Measurements from ENCODE around the gene IST1. TPM values are rescaled to one million over a fixed set of nuclear protein-coding genes. Genes with fewer than 3 reads are reported as not detected.
"Not testable (repeated sequence)": the region's sequence is repeated elsewhere in the genome, so short reads cannot be mapped to it uniquely, and the experiment has no call there.

Gene IST1
- 403 and 436 TPM in 2 replicates for polyA plus RNA-seq (2014; cell fraction: cytosol; rRNA removed)
- 316 and 411 TPM in 2 replicates for polyA plus RNA-seq (2014; cell fraction: nucleus; rRNA removed)

DNA sequence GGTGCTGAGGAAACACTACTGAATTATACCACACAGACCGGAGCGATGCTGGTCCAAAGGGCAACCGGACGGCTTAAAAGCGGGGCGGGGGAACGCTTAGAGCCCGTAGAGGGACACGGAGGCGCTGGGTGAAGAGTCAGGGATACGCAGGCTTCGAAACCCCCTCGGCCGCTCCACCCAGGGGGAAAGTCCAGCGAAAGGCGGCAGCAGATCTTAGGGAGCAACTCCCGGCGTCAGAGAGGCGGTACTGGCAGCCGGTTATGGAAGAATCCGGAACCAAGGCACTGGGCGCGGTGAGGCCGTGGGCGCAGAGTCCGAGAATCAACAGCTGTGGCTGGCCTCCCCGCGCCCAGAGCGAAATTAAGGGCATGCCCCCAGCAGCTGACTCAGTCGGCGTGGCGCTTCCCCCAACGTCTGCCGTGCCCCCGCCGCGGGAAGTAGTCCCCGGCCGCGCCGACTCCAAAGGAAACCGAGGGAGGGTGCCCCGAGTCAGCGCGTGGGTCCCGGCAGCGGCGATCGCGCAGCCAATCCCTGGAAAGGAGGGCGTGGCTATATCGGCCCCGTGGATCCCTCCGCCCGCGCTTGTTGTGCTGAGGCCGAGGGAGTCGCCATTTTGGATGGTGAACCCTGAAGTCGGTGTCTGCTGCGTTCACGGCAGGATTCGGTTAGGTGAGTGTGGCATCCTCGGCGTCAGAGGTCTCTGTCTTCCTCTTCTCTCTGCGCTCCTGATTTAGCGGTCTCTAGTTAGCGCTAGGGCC, at the start of gene IST1:
Gene IST1 (plus strand): TSS at position 611 of the 758 bp plus-strand sequence. CDS start 20,110 bp downstream, outside the sequence.
- peak; percentile 99 for DNase-seq (ENCODE audit: low spot score)

DNA sequence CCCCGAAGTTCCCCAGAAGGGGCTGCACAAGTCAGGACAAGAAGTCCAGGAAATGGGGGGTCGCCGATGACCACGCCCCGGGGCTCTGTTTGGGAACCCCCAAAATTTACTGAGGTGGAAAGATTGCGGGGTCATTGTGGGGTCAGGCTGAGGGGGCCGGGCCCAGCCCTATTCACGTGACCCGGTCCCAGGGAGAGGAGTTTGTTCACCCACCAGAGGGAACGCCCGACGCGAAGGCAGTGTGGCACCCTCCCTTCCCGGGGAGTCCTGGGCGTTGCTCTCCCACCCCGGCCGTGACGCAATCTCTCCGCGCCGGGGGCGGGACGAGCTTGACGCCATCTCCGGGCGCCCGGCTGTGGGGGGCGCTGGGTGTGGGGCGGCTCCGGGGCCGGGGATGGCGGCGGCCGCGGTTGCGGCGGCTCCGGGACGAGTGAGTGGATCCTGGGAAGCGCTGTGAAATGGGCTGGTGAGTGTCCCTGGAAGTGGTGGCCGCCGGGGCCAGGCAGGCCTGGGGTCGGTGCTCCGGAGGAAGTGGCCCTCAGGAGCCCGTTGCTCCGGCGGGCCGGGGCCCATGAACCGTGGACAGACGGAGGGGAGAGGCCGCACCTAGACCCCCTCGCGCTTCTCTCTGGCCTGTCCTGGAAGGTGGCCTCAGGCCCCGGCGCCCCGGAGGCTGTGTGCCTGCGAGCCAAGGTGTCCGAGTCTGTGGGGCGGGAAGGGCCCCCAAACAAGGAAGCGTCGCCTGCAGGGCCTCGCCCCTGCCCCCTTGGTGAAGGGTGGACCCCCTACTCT, 49.5 kb upstream of the IST1 start, which contains the start of gene ATXN1L:
Gene ATXN1L (plus strand): TSS at position 338 of the 792 bp plus-strand sequence. CDS start 3,765 bp downstream, outside the sequence.
- peak; percentile 87 for DNase-seq (ENCODE audit: low spot score)

DNA sequence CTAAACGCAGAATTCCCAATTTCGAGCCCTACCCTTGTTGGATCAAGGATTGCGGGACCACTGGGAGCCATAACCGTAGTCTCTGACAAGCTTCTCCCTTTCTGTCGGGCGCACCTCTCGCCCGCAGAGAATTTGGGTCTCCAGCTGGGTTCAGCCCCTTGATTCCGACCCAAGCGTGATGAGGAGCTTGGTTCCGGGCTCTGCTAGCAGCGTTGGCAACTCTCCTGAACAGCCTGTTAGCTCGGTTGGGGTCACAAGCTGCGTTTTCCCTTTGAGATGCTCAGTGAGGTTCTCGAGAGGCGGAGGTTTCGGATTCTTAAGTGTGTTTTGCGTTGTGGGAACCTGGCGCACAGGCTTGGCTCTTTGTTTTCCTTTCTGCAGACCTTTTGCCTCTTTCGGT, 48.9 kb upstream of the IST1 start:
- no peak for DNase-seq (ENCODE audit: low spot score)

DNA sequence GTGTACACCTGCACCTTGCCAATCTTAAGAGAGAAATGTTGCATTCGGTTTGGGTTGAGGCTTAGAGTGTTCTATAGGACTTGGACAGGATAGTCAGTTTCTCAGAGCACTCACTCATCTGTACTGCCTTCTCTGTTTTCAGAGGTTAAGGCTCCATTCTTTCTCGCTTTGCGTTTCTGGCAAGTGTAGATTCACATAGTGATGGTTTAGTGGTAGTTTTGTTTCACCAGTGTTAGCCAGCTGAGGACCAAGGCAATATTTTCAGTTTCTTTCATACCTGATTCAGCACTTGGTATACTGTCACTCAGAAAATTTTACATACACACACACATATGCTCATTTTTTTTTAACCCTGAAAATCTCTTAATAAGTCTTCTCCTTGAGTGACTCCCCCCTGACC, 48.2 kb upstream of the IST1 start:
- DNase-seq (ENCODE audit: low spot score): no peak

DNA sequence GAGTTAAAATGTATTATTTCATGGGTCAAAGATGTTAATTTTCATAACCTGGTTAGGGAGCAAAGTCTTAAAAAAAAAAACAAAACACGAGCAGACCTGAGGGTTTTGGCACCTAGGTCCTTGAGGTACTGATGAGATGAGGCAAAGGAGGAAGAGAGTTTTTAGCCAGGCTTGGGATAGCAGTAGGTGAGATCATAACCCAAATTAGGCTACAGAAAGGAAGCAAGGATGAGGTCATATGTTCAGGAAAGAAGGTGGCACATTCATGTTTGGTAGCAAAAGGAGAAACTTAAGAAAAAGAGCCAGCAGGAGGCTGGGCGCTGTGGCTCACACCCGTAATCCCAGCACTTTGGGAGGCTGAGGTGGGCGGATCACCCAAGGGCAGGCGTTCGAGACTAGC, 46.7 kb upstream of the IST1 start:
- DNase-seq (ENCODE audit: low spot score): no peak

DNA sequence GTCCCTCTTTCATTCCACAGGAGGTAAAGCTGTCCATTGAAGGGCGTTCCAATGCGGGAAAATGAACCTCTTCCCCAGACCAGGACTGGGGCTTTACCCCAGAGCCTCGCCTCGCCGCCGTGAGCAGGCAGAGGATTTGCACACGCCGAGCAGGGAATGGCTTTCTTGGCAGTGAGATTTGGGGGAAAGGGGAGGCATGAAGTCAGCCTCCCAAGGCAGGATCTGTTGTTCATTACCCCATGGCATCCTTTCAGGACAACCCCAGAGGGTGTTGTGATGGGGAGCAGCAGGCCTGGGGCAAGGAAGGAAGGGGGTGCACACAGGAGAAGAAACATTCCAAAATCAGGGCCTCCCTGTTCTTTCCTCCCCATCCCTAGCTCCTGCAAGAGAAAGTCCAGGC, 43.6 kb upstream of the IST1 start:
- no peak for DNase-seq (ENCODE audit: low spot score)

DNA sequence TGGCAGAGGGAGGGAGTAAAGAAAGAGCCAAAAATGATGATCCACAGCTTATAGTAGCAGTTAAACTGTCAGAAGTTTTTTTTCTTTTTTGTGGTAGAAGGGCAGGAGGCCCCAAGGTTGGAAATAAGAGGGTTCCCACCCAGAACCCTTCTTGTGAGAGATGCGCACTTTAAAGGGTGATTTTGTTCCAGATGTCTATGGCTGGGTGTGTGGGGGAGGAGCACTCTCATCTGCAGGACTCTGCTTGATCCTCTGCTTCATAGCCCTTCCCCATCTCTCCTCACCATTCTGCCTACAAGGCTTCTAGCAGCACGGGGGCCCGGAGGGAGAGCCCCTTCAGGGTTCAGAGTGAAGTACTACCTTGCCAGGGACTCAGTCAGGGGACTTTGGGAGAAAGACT, 43.2 kb upstream of the IST1 start:
- DNase-seq (ENCODE audit: low spot score): no peak

DNA sequence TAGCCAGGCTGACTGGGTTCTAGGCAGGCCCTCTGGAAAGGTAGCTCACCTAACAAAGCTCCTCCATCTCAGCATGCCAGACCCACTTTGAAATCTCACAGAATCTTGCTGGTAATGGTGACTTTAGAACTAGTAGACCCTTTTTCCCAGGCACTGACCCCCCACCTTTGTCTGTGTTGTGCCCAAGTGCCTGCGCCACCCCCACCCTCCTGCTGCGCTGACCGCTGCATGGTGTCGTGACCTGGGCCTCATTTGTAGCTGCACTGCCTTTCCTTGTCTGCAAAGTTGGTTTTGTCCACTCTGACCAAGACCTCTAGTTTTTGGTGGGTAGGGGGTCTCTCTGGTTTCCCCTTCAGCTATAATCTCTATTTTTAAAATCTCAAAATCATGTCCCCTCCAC, 42.8 kb upstream of the IST1 start:
- no peak for DNase-seq (ENCODE audit: low spot score)

DNA sequence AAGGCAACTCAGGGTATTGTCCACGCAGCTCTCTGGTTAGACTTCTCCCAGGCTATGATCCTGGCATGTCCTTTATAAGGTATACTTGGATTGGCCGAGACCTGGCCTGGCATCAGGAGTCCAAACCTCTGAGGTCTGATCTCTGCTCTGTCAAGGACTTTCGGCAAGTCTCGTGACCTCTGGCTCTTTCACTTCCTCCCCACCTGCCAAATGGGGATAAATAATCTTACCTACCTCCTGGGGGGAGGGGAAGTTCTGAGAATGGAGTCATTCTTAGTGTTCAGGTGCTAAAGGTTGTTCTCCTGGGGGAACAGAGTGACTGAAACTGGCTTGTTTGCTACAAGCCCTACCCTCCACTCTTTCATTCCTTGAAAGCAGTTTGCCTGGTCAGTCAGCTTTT, 41.9 kb upstream of the IST1 start:
- no peak for DNase-seq (ENCODE audit: low spot score)

DNA sequence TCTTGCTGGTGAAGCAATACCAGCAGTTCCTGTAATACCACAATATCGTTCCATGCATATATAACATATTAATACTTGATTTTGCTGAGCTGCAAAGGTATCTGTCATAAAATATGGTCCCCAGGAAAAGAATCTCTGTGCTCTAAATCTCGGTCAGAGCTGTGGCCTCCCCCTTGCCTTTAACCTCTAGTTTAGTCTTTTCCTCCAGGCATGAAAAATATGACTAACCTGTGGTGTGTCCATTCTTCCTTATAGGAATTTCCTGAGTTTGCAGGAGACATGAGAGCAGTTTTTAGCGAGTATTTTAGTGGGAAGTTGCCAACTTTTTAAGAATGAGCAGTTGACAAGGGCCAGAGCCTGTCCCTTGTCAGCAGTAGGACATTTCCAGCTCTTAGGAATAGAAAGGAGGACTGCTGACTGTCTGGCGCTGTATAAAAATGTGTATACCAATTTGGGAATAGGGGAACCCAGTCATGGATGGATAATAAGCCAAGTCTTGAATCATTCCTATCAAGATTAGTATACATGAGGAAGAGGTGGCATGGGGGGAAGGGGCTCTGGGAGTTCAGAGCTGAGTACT, 40.9 kb upstream of the IST1 start:
- DNase-seq (ENCODE audit: low spot score): no peak

DNA sequence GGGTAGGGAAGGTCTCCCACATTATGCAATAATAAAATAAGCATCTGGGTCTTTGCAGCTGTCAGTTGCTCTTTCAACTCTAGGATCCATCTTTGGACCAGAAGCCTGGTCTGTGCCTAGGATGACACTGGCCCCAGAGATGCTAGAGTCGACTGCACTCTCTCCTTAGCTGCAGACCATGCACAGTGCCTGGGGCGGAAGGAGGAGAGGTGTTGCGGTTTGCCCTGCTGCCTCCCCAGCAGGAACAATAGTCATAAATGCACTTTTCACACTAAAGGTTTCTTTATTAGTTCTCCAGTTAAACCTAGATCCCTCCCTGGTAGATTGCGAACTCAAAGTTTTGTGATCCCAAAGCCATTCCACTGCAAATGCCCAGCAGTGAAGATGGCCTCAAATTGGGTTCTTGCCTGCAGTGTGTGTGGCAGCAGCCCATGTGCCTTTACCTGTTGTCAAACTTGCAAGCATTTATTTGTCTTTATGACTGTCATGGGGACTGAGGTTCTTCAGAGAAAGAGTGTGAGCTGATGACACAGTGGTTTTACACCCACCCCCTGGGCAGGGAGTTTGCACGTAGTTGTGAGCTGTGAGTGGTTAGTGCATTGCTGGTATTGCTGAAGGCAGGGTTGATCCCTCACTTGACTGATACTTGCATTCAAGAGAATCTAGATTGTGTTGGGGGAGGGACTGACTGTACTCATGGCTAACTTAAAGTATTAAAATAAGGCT, 39.2 kb upstream of the IST1 start:
- DNase-seq (ENCODE audit: low spot score): no peak

DNA sequence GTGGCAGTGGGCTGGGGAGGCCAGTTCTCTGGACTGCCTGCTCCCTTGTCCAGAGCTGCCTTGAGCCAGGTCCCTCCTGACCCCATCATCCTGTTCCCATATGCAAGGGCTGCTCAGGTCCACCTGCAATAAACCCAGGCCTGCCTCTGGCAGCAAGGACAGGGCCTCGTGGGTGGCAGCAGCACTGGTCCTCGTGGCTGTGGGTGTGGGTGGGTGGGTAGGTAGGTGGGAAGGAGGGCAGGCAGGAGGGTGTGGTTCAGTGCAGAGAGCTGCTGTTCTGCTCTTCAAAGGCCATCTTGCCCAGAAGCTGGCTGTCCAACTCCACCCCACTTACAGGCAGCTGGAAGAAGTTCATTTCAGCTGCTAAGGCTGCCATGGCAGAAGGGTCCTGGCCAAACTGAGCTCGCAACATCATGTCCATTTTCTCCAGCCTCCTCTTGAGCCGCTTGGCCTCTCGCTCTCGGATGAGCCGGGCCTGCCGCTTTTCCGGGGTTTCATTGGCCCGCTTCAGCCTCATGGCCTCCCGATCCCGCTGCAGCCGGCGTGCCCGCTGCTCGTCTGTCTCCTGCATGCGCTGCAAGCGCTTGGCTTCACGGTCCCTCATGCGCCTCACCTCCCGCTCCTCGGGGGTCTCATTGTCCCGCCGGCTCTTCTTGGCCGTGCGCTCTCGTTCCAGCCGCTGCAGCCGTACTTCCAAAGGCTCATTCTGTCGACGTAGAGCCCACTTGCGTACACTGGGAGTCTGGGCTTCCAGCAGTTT, 35.4 kb upstream of the IST1 start:
- no peak for DNase-seq (ENCODE audit: low spot score)

DNA sequence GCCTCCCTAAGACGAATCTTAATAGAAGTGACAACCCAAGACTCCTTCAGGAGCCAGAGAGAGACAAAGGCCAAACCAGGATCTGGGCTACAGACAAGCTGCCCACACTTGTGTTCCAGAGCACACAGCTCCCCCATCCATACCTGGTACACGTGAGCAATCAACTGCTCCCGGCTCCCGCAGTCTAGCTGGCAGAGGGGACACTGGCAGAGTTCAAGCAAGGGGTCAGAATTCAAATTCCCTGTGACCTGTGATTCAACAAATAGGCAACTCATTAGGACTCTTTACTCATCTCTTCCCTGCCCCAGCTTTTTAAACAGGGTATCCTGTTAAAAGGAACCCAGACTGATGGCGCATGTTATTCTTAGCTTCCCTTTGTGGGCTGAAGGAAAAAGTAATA, 31.3 kb upstream of the IST1 start:
- DNase-seq (ENCODE audit: low spot score): no peak

DNA sequence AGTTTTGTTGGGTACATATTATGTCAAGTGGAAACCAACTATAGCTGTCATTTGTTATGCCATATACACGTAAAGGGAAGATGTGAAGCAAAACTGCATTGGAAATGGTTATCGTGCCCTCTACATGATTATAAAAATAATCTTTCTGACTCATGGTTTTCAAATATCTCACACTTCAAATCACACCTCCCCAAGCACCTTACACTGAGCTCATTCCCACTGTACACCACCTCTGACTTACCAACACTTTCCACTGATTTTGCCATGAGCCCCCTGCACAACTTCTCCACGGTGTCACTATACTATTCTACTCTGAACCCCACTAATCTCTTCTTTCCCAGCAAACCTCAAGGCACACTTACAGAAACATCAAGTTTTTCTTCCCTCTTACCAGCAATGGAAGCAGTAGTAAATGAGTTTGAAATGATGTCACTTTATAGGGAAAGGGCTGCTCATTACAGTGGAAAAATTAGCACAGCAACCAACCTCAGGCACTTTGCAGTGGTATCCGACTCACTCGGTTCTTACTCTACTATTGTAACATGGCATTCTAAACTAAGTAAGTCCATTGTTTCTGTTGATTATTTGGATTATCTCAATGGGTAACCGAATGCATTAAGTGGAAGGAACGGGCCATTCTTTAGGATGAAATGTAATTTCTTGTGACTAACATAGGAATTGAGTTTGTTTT, 30.0 kb upstream of the IST1 start:
- no peak for DNase-seq (ENCODE audit: low spot score)

DNA sequence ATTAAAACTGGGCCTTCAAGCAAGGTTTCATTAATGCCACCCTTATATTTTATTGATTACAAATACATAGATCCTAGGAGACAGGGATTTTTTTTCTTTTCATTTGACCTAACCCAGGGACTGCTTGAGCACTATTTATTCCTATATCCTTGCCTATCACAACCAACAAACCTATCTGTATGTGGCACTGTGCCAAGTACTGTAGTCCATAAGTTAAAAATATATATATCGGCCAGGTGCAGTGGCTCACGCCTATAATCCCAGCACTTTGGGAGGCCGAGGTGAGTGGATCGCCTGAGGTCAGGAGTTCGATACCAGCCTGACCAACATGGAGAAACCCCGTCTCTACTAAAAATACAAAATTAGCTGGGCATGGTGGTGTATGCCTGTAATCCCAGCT, 28.2 kb upstream of the IST1 start:
- not testable (repeated sequence) for DNase-seq (ENCODE audit: low spot score)

DNA sequence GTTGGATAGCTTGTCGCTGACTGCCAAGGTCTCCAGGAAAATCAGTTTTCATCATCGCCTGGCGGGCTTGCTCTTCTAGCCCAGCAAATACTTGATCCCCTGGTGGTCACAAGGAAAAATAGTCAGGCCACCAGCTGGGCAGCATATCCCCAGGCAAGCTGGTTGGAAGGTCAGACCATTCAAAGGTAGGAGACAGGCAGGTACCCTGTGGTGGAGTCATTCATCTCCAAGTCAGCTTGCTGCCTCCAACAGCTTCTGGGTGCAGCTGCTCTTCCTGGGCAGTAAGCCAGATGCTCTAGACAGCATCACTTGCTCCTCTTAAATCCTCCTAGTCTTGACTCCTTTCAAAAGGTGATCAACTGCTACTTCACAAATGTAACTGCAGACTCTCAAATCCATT, 27.4 kb upstream of the IST1 start:
- DNase-seq (ENCODE audit: low spot score): no peak

DNA sequence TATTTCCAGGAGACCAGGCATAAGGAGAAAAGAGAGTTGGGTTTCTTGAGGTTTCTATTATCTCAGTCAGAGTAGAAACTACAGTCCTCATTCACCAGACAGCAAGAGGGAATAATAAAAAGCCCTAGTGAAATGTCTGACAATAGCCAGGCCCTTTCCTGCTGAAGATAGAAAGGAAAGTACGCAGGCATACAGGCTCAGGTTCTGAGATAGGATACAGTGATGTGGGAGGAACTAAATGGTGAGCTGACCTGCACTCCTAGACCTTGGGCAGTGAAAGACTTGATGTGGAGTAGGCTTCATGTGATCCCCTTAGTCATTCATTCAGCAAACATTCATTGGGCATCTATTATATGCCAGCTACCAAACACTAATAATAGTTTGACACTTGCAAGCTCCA, 26.2 kb upstream of the IST1 start:
- DNase-seq (ENCODE audit: low spot score): no peak

DNA sequence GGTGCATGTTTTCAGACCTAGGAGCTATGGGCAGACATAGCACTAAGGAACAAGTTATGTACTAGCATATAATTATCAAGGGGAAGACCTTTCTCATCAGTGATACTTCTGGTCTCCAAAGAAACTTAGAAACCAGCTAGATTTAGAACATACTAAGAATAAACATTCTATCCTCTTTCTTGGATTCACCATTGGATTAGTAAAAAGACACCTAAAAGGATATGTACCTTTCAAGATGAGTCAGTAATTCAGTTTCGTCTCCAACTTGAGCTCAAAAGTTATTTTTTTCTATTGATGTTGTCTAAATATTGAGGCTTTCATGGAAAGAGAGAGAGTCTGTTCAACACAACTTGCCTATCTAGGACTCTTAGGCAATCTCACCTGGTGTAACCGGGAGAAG, 24.5 kb upstream of the IST1 start:
- DNase-seq (ENCODE audit: low spot score): no peak

DNA sequence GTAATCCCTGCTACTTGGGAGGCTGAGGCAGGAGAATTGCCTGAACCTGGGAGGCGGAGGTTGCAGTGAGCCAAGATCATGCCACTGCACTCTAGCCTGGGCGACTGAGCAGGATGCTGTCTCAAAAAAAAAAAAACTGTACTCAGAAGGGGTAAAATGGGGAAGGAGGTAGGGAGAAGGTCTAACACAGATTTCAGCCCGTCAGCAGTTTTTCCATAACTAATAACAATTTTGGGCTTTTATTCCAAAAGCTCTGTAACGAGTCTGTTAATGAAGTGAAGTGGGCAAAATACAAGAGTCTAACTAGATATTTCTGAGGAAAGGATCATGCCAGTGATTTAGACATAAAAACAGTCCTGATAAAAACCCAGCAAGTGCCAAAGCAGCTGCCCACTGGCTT, 22.1 kb upstream of the IST1 start:
- DNase-seq (ENCODE audit: low spot score): no peak

DNA sequence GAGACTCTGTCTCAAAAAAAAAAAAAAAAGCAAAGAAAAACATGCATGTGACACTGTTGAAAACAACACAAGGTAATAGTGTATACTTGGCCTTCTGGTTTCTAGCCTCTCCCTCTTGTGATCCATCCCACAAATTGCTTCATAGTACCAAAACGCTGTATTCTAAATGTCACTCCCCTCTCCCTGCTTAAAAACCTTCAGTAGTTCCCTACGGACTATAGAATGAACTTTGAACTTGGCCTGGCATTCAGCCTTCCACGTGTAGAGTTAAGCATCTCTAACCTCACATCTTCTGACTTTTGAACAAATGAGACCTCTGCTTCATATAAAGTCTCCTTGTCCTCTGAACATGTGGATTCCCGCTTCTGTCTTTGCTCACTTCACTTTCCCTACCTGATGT, 16.4 kb upstream of the IST1 start:
- no peak for DNase-seq (ENCODE audit: low spot score)

Data from SK-N-DZ (cell line).